NCI-H526 (cell line): ENCODE measurements around the gene VKORC1L1.
"Not testable (repeated sequence)": the region's sequence is repeated elsewhere in the genome, so short reads cannot be mapped to it uniquely, and the experiment has no call there.

Experiments used
- DNase-seq, 2 experiments: peaks; one replicate each; lab custom pipeline; 2025; lab: John Stamatoyannopoulos, UW

VKORC1L1 gene

GRCh38 chr7:65885533-65885932, 12.7 kb downstream of the VKORC1L1 start:
- not testable (repeated sequence) for DNase-seq

GRCh38 chr7:65888434-65889156, 15.7 kb downstream of the VKORC1L1 start:
- not testable (repeated sequence) for DNase-seq

GRCh38 chr7:65889722-65890121, 16.8 kb downstream of the VKORC1L1 start:
- DNase-seq = not testable (repeated sequence)

- DNase-seq = no peak
These were observed 19.3 kb downstream of the VKORC1L1 start for GRCh38 chr7:65892161-65892560.

- DNase-seq = no peak
These were observed 20.0 kb downstream of the VKORC1L1 start for GRCh38 chr7:65892835-65893234.

GRCh38 chr7:65896279-65896870, 23.5 kb downstream of the VKORC1L1 start:
- no peak for DNase-seq

GRCh38 chr7:65897289-65897688, 24.4 kb downstream of the VKORC1L1 start:
- DNase-seq = not testable (repeated sequence)

GRCh38 chr7:65898677-65899447, 26.0 kb downstream of the VKORC1L1 start:
- DNase-seq = not testable (repeated sequence)

GRCh38 chr7:65902306-65902705, 29.4 kb downstream of the VKORC1L1 start:
- DNase-seq = no peak

- DNase-seq = peak; percentile 33 to 39
These were observed 34.8 kb downstream of the VKORC1L1 start for GRCh38 chr7:65907501-65908198.

GRCh38 chr7:65910237-65910636, 37.4 kb downstream of the VKORC1L1 start:
- no peak for DNase-seq

GRCh38 chr7:65912237-65912636, 39.4 kb downstream of the VKORC1L1 start:
- DNase-seq = no peak

- DNase-seq = no peak
These were observed 43.2 kb downstream of the VKORC1L1 start for GRCh38 chr7:65915921-65916657.

GRCh38 chr7:65923316-65923715, 50.4 kb downstream of the VKORC1L1 start:
- DNase-seq = no peak

- DNase-seq = no peak
These were observed 51.3 kb downstream of the VKORC1L1 start for GRCh38 chr7:65924193-65924592.

- DNase-seq = no peak
These were observed 52.2 kb downstream of the VKORC1L1 start for GRCh38 chr7:65925040-65925439.

GRCh38 chr7:65926588-65926987, 53.7 kb downstream of the VKORC1L1 start:
- DNase-seq = no peak

- no peak for DNase-seq
These were observed 54.9 kb downstream of the VKORC1L1 start for GRCh38 chr7:65927489-65928448.

- no peak for DNase-seq
These were observed 58.8 kb downstream of the VKORC1L1 start for GRCh38 chr7:65931685-65932084.

- DNase-seq = no peak
These were observed 64.4 kb downstream of the VKORC1L1 start for GRCh38 chr7:65937296-65937695.
